ENCODE measurements around the gene COLEC11.

COLEC11 gene

DNA sequence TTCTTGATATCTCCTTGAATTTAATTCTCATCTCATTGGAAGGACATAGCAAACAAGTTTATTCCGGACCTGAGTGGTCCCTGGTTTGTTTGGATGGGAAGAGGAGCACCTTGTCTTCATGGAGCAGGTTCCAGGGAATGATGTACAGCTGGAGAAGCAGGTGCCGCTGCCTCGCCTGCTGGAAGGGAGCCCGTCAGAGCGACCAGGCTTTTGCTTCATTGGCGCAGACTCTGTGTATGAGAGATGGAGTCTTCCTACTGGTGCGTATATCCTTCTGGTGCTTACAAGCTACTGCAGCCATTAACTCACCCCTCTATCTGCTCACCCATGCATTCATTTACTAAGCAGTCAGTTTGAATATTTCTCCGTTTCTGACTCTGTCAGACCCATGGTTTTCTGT lies 51.5 kb downstream of the COLEC11 start:
- TF ChIP-seq, protein P1, sequence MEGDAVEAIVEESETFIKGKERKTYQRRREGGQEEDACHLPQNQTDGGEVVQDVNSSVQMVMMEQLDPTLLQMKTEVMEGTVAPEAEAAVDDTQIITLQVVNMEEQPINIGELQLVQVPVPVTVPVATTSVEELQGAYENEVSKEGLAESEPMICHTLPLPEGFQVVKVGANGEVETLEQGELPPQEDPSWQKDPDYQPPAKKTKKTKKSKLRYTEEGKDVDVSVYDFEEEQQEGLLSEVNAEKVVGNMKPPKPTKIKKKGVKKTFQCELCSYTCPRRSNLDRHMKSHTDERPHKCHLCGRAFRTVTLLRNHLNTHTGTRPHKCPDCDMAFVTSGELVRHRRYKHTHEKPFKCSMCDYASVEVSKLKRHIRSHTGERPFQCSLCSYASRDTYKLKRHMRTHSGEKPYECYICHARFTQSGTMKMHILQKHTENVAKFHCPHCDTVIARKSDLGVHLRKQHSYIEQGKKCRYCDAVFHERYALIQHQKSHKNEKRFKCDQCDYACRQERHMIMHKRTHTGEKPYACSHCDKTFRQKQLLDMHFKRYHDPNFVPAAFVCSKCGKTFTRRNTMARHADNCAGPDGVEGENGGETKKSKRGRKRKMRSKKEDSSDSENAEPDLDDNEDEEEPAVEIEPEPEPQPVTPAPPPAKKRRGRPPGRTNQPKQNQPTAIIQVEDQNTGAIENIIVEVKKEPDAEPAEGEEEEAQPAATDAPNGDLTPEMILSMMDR (IDR thresholded peaks at IDR 0.05) = no peak

DNA sequence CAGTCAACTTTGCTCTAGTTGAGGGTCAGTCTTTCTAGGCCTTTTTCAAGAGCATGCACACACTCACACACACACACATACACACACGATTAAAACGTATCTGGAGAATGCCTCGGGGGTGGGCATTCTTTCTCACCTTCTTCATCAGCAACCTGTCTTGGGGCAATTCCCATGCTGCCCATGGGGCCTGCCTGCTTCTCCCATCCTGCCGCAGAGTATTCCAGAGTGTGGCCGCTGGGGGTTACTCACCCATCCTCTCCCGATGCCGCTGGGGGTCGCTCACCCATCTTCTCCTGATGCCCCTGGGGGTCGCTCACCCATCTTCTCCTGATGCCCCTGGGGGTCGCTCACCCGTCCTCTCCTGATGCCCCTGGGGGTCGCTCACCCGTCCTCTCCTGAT lies 52.3 kb downstream of the COLEC11 start:
- TF ChIP-seq, protein P1 (IDR thresholded peaks at IDR 0.05) = no peak

GRCh38 chr2:3647831-3648651 lies 53.1 kb downstream of the COLEC11 start:
- TF ChIP-seq, protein P1 (IDR thresholded peaks at IDR 0.05) = no peak

- TF ChIP-seq, protein P1 (IDR thresholded peaks at IDR 0.05) = no peak
These were observed 53.8 kb downstream of the COLEC11 start for GRCh38 chr2:3648652-3649177.

- TF ChIP-seq, protein P1 (IDR thresholded peaks at IDR 0.05) = no peak
These were observed 54.7 kb downstream of the COLEC11 start for GRCh38 chr2:3649581-3649980.

GRCh38 chr2:3650140-3650920 lies 55.4 kb downstream of the COLEC11 start:
- TF ChIP-seq, protein P1 (IDR thresholded peaks at IDR 0.05) = no peak

DNA sequence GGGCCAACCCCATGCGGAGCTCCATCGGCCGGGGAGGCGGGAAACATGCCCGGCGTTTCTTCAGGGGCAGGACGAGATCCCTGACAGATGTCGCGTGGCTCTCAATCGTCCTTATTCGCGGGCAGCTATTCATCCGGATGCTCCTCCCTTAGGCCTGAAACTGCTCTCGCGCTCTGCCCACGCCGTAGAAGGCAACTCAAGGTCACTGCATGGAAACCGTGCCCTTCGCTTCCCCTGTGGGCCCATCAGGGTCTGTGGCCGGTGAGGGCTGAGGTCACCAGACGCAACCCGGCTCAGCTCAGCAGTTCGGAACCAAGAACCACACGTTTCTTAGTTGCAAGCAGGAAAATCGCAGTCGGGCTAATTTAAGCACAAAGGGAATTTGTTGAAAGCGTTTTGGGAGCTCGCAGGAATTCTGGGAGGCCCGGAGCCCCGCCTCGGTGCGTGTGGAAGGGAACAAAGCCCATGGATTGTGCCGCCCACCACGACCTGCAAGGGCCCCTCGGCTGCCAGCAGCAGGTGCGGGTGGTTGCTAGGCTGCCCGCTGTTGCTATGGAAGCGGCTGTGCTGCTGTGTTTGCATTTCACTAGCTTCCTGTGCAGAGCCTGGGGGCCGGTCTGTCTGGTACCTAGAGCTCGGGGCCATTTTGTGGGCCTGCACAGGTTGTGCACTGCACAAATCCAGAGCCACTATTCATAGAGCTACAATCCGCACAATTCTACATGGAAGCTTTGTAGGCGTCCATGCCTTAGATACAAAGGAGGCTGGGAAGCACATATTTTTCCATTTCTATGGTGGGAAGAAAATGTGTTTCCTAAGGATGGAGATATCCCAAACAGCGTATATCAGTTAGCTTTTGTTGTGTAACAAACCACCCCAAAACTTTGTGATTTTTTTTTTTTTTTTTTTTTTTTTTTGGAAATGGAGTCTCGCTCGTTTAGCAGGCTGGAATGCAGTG lies 57.1 kb downstream of the COLEC11 start:
- TF ChIP-seq, protein P1 (IDR thresholded peaks at IDR 0.05) = no peak

All from LNCAP (cell line).